ENCODE measurements around the gene EMX1. TPM values are rescaled to one million over a fixed set of nuclear protein-coding genes. Genes with fewer than 3 reads are reported as not detected.

The EMX1 gene
- total and polyA plus RNA-seq, 9 donors, result 0.20 to 1.1 (median 0.28) TPM; not detected in 5

- H3K27ac ChIP-seq, result no peak overlapping the region
- H3K4me3 ChIP-seq, result peak overlapping the region; percentile 29
- H3K9me3 ChIP-seq, result no peaks in the 10 kb centered on the region
- peaks cover 9% of the 10 kb centered on the region for H3K4me1 ChIP-seq (ENCODE audit: insufficient read depth)
- H3K36me3 ChIP-seq, result no peaks in the 10 kb centered on the region
- WGBS, 3 donors, result 1 to 3% (median 1%) methylated on average over 76 to 89 of the region's 89 CpGs
- intact Hi-C loops (cut with DNase I), result no loop called here
- TF ChIP-seq CTCF (IDR thresholded peaks at IDR 0.05) (no peak), EP300 (IDR thresholded peaks at IDR 0.05) (no peak), POLR2A (IDR thresholded peaks at IDR 0.05) (no peak)
- no peaks in the 10 kb centered on the region for H3K27me3 ChIP-seq
- DNase-seq, result no peak
These were observed 696 bp downstream of the EMX1 start for GRCh38 chr2:72917877-72918553.

DNA sequence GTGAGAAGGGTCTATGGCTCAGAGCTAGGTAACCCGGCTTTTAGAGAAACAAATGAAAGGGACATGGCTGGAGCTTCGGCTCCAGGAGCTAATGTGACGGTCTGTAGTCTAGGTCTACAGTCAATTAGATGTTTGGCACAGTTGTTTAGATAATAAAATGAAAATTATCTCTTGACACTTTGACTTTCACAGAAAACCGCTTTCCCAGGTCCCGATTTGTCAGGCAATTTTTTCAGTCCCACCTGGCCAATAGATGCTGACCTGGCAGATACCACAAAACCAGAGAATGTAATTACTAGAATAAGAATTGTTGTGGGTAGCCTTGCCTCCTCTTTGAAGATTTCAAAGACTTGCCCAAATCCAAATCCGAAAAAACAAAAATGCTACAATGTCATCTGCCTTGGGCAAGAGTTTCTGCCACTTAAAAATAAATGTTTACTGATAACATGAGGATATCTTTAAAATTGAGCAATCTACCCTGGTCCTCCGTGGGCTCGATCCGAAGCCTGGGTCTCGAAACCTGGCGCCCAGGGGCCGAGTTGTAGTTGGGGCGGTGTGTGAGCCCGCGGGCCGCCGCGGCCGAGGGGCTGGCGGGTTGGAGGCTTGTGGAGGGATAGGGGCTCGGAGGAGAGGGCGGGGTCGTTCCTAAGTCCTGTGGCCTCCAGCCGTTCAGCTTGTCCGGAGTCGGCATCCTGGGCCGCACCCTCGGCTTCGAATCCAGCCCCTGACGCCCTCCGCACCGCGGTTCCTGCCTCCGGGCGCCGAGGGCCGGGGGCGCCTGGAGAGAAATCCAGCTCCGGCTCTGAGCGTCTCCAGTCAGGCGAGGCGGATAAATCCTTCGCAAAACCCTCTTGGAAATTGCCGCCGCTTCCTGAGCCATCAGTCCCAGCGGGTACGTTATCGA, 2.3 kb downstream of the EMX1 start:
- 7 to 15% (median 8%) methylated on average over 41 to 48 of the region's 48 CpGs for WGBS, 3 donors
- Histone ChIP-seq H3K36me3 (no peaks in the 10 kb centered on the region), H3K4me3 (no peak overlapping the region), H3K27me3 (no peaks in the 10 kb centered on the region), H3K9me3 (no peaks in the 10 kb centered on the region), H3K27ac (no peak overlapping the region), H3K4me1 (ENCODE audit: insufficient read depth) (peaks cover 16% of the 10 kb centered on the region)
- no peak for DNase-seq
- no peak for TF ChIP-seq EP300 (IDR thresholded peaks at IDR 0.05)
- no peak for TF ChIP-seq POLR2A (IDR thresholded peaks at IDR 0.05)
- no peak for TF ChIP-seq CTCF (IDR thresholded peaks at IDR 0.05)
- intact Hi-C loops (cut with DNase I), result no loop called here

DNA sequence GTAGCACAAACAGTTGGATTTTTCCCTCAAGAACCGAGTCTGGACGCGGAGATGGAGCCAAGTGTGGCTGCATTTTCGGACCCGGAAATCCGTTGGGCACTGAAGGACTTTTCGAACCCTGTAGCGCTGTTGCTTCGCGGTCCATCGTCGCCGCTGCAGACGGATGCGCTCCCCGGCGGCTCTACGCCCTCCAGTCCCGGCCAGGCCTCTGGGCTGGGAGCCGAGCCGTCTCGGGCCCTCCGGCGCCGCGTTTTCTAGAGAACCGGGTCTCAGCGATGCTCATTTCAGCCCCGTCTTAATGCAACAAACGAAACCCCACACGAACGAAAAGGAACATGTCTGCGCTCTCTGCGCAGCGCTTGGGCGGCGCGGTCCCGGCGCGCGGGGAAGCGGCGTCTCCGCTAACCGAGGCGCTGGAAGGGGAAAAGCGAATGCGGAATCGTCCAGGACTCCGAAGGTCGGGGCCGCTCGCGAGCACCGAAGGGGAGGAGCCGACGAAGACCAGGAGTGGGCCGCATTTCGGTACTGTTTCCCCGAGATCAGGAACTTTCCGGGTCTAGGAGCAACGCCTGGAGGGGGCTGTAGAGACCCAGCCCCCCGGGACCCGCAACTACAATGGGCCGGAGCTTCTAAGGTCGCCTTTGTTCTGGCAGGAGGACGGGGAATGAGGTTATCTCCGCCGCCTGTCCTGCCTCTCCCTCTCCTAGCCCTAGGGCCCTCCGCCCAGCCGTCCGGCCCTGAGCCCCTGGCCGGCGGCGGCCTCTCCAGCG, 3.2 kb downstream of the EMX1 start:
- Histone ChIP-seq H3K27me3 (no peaks in the 10 kb centered on the region), H3K27ac (no peak overlapping the region), H3K36me3 (no peaks in the 10 kb centered on the region), H3K4me1 (ENCODE audit: insufficient read depth) (peaks cover 16% of the 10 kb centered on the region), H3K4me3 (no peak overlapping the region), H3K9me3 (no peaks in the 10 kb centered on the region)
- intact Hi-C loops (cut with DNase I), result no loop called here
- 2 to 4% (median 2%) methylated on average over 70 to 77 of the region's 77 CpGs for WGBS, 3 donors
- TF ChIP-seq CTCF (IDR thresholded peaks at IDR 0.05), result no peak
- TF ChIP-seq POLR2A (IDR thresholded peaks at IDR 0.05), result no peak
- no peak for TF ChIP-seq EP300 (IDR thresholded peaks at IDR 0.05)
- no peak for DNase-seq

DNA sequence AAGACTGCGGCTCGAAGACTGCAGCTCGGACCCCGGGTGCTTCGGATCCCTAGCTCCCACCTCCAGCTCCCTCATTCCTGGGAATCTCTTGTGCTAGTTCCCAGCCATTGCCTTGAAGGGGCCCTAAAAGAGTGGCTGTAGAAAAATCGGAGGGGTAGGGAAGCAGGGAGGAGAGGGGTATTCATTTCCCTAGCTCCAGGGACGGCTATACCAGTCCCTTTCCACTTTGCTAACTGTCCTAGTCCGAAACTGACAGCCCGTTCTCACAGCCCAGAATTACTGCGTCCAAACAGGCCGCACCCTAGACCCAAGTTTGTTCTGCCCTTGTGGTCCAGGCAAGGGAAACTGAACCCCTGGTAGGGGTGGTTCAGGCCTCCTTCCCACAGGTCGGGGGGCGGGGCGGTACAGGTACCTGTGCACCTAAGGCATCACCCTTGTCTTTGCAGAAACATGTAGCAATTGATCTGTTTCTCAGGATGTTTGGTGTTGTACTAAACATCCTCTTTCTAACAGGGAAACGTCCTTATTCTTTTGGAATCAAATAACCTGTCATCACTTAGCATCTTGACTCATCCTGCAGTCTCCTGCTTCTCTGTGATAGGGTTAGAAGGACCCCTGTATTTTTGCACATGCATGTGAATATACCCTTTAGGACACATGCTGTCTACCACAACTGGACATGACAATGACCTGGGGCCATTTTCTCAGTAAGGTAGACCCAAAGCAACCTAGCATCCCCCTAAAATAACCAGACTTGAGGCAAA, 4.0 kb downstream of the EMX1 start:
- peaks cover 13% of the 10 kb centered on the region for H3K4me1 ChIP-seq (ENCODE audit: insufficient read depth)
- H3K27me3 ChIP-seq, result no peaks in the 10 kb centered on the region
- no peaks in the 10 kb centered on the region for H3K36me3 ChIP-seq
- no peak overlapping the region for H3K27ac ChIP-seq
- intact Hi-C loops (cut with DNase I), result no loop called here
- no peaks in the 10 kb centered on the region for H3K9me3 ChIP-seq
- DNase-seq, result no peak
- 31 to 33% (median 31%) methylated on average over 15 of the region's 15 CpGs for WGBS, 3 donors
- TF ChIP-seq POLR2A (IDR thresholded peaks at IDR 0.05) (no peak), EP300 (IDR thresholded peaks at IDR 0.05) (no peak), CTCF (IDR thresholded peaks at IDR 0.05) (no peak)
- no peak overlapping the region for H3K4me3 ChIP-seq

Measured in ovary (tissue), 9 donors.